Upper lobe of left lung (tissue), 4 donors: ENCODE results near the gene ZNF33B.

ENCODE experiments used
- EP300 ChIP-seq, 4 donors: sonication (generic); formaldehyde crosslinking; IDR thresholded peaks; one replicate each; pipeline ENCODE4 v1.5.1; 2017; ENCODE audit warnings: antibody characterized with exemption in 4 of 4, control low read depth in 2 of 4
- POLR2A ChIP-seq, 4 donors: fragments of 450-650 bp; IDR thresholded peaks; one replicate each; pipeline ENCODE4 v1.5.1; 2016 to 2017; ENCODE audit warnings: antibody characterized with exemption in 4 of 4, mild to moderate bottlenecking in 2 of 4
- POLR2AphosphoS5 ChIP-seq, 2 donors: sonication (generic); formaldehyde crosslinking; IDR thresholded peaks; one replicate each; pipeline ENCODE4 v1.5.1; 2017; ENCODE audit warnings: antibody characterized with exemption in 2 of 2
- TF ChIP-seq, protein P1 (sequence below), 6 experiments: fragments of 450-650 bp in 4 of 6; fragments of 200-600 bp in 2 of 6; sonication (generic) in 2 of 6; IDR thresholded peaks; one replicate each; pipeline ENCODE4 v1.5.1; 2016 to 2019; ENCODE audit warnings: antibody characterized with exemption in 6 of 6

DNA sequence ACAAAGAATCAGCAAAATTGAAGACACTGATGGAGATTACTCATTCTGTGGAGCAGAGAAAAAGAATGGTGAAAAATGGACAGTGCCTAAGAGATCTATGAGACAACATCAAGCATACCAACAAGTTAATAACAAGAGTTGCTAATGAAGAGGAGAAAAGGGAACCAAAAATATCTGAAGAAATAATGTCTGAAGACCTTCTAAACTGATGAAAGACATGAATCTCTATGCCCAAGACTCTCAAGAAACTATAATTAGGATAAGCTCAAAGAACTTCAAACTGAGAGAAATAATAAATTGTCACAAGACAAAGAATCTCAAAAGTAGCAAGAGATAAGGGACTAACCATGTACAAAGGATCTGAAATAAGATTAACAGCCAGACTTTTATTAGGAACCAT is 93.4 kb downstream of the ZNF33B start:
- TF ChIP-seq, protein P1, sequence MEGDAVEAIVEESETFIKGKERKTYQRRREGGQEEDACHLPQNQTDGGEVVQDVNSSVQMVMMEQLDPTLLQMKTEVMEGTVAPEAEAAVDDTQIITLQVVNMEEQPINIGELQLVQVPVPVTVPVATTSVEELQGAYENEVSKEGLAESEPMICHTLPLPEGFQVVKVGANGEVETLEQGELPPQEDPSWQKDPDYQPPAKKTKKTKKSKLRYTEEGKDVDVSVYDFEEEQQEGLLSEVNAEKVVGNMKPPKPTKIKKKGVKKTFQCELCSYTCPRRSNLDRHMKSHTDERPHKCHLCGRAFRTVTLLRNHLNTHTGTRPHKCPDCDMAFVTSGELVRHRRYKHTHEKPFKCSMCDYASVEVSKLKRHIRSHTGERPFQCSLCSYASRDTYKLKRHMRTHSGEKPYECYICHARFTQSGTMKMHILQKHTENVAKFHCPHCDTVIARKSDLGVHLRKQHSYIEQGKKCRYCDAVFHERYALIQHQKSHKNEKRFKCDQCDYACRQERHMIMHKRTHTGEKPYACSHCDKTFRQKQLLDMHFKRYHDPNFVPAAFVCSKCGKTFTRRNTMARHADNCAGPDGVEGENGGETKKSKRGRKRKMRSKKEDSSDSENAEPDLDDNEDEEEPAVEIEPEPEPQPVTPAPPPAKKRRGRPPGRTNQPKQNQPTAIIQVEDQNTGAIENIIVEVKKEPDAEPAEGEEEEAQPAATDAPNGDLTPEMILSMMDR (IDR thresholded peaks at IDR 0.05): no peak
- TF ChIP-seq POLR2AphosphoS5 (IDR thresholded peaks at IDR 0.05) (no peak), EP300 (IDR thresholded peaks at IDR 0.05) (no peak), POLR2A (IDR thresholded peaks at IDR 0.05) (no peak)
